NCI-H345 treated with DMSO at 0.1 percent for 48 hours (cell line): ENCODE measurements around the gene NUSAP1.
"Not testable (repeated sequence)": the region's sequence is repeated elsewhere in the genome, so short reads cannot be mapped to it uniquely, and the experiment has no call there.

ENCODE experiments used
- DNase-seq: peaks from one replicate; lab custom pipeline; 2025; ENCODE audit not compliant: unreplicated experiment; lab: John Stamatoyannopoulos, UW

NUSAP1 gene

GRCh38 chr15:41411031-41411430 is 78.3 kb downstream of the NUSAP1 start:
- no peak for DNase-seq

GRCh38 chr15:41411441-41411840 is 78.8 kb downstream of the NUSAP1 start:
- DNase-seq = no peak

- DNase-seq = no peak
Measured at GRCh38 chr15:41416128-41416741, 83.6 kb downstream of the NUSAP1 start.

- DNase-seq = peak; percentile 66
Measured at GRCh38 chr15:41416742-41417417, 84.2 kb downstream of the NUSAP1 start, which contains the start of gene RTF1. TSS of gene RTF1 (plus strand) at chr15:41417095. CDS start at chr15:41417116, 21 bp downstream.

- no peak for DNase-seq
Measured at GRCh38 chr15:41417418-41418195, 84.9 kb downstream of the NUSAP1 start.

GRCh38 chr15:41423979-41424659 is 91.4 kb downstream of the NUSAP1 start:
- no peak for DNase-seq

- no peak for DNase-seq
Measured at GRCh38 chr15:41424809-41425208, 92.1 kb downstream of the NUSAP1 start.

GRCh38 chr15:41425907-41426306 is 93.2 kb downstream of the NUSAP1 start:
- not testable (repeated sequence) for DNase-seq

- no peak for DNase-seq
Measured at GRCh38 chr15:41429003-41429890, 96.6 kb downstream of the NUSAP1 start.
